Kidney glomerular epithelial cell (primary cell): ENCODE data around the gene ADAMTS3.
A peak's percentile ranks its signal among the peaks of the same experiment; 100 is the strongest.

Experiments used
- DNase-seq: peaks from one replicate; lab custom pipeline; 2025; lab: John Stamatoyannopoulos, UW

ADAMTS3 gene

GRCh38 chr4:72286910-72287309, 282.1 kb downstream of the ADAMTS3 start:
- DNase-seq: no peak

DNA sequence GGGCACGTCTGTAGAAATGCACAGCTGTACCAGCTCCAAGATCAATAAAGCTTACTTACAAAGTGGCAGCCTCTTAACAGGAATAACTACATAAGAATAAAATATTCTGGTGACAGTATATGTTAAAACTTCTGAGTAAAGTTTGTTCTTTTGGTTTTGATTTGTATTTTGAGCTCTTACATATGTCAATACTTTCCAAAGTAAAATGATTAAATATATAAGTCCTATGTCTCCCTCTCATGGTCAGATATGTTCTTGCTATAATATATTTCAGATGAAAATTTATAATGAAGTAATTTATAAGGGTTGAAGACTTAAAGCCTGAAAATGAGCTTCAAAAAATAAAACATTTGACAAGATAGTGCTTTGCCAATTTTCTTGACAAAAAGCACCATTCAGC, 282.8 kb downstream of the ADAMTS3 start:
- DNase-seq: peak; percentile 4

DNA sequence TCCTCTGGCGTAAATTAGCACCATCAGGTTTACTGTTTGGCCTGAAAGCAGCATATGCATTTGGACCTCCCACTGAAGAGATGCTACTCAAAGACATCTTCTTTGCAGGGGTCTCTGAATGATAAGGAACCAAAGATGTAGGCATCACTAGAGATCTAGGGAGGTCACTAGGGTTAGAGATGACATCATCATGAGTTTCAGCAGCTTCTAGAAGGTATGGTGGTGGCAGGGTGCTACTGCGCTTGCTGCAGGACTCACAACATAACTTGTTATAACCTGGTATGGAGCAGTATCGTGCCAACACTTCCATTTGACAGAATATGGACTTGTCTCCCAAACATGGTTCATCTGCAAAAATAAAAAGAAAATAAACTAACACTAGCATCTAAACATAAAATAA, 285.7 kb downstream of the ADAMTS3 start:
- DNase-seq: no peak

GRCh38 chr4:72280252-72280651, 288.8 kb downstream of the ADAMTS3 start:
- DNase-seq: no peak

- DNase-seq: no peak
These were observed 293.6 kb downstream of the ADAMTS3 start for GRCh38 chr4:72275381-72275780.

- no peak for DNase-seq
These were observed 294.8 kb downstream of the ADAMTS3 start for GRCh38 chr4:72274251-72274650.

DNA sequence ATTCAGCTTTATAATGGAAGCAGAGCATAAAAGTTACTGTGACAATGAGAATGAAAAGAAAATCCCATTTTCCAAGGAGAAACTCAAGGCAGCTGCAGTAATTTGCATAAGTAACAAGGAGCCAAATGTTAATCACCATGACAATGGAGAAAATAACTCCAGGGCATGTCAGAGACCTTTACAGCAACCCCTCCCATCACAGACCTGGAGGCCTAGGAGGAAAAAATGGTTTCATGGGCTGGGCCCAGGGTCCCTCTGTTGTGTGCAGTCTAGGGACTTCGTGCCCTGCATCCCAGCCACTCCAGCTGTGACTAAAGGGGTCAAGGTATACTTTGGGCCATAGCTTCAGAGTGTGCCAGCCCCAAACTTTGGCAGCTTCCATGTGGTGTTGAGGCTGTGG, 313.8 kb downstream of the ADAMTS3 start:
- no peak for DNase-seq

DNA sequence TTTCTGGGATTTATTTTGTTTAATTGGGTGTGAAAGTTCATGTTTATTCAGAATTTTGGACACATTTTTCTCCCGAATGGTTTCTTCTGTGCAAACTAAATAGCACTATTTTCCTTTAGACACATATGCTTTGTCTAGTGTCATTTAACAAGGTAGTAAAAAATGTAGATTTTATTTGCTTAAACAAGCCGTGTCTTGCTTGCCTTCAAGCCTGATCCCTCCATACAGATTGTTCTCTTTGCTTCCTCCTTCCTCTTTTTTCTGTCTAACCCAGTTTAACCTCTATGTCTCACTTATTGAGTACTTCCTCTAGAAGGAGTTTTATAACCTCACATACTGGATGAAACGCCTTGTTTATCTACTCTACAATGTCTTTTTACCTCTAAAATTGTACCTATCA, 325.4 kb downstream of the ADAMTS3 start:
- no peak for DNase-seq

GRCh38 chr4:72239487-72240116, 329.4 kb downstream of the ADAMTS3 start:
- DNase-seq: no peak
